Gastrocnemius medialis (tissue), 4 donors: ENCODE data around the gene CTNNB1. TPM values are rescaled to one million over a fixed set of nuclear protein-coding genes. Genes with fewer than 3 reads are reported as not detected.

Source experiments
- ATAC-seq, 2 donors: fragments of 150-250 bp; one replicate each; pipeline ENCODE4 v1.9.1; 2016
- DNase-seq, 2 donors: peaks; one replicate each; pipeline ENCODE4 v3.0.0-alpha.2; 2019
- H3K27ac ChIP-seq, 4 donors: fragments of 200-600 bp; sonication (generic); 1 replicate in 1 of 4; 2 replicates in 3 of 4; pipeline ENCODE4 v1.5.1; 2016 to 2018; ENCODE audit warnings: mild to moderate bottlenecking in 2 of 4, moderate library complexity in 1 of 4
- H3K27me3 ChIP-seq, 3 donors: fragments of 200-600 bp; sonication (generic) in 2 of 3; 1 replicate in 1 of 3; 2 replicates in 2 of 3; pipeline versions ENCODE4 v1.5.1 to v1.6.0; 2016 to 2019; ENCODE audit warnings: mild to moderate bottlenecking in 1 of 3, moderate library complexity in 1 of 3
- H3K36me3 ChIP-seq, 2 donors: fragments of 200-600 bp; sonication (generic) in 1 of 2; one replicate each; pipeline ENCODE4 v1.5.1; 2017 to 2018
- H3K4me1 ChIP-seq, 2 donors: fragments of 200-600 bp; sonication (generic) in 1 of 2; one replicate each; pipeline ENCODE4 v1.5.1; 2016 to 2017; ENCODE audit warnings: mild to moderate bottlenecking in 2 of 2
- H3K4me3 ChIP-seq, 4 donors: fragments of 200-600 bp; sonication (generic) in 3 of 4; 1 replicate in 1 of 4; 2 replicates in 3 of 4; pipeline ENCODE4 v1.5.1; 2016 to 2019; ENCODE audit warnings: mild to moderate bottlenecking in 2 of 4
- H3K9me3 ChIP-seq, 3 donors: fragments of 200-600 bp; sonication (generic) in 2 of 3; 1 replicate in 1 of 3; 2 replicates in 2 of 3; pipeline ENCODE4 v1.5.1; 2016 to 2019
- POLR2A ChIP-seq, 2 donors: fragments of 450-650 bp; IDR thresholded peaks; one replicate each; pipeline ENCODE4 v1.6.1; 2017; ENCODE audit warnings: antibody characterized with exemption in 2 of 2, mild to moderate bottlenecking in 2 of 2, moderate library complexity in 2 of 2
- in situ Hi-C, 4 donors: fragments of 200-750 bp; cut with MboI; loops; one replicate each; pipeline versions ENCODE4 v1.15.0 to v1.8.0; 2017; ENCODE audit warnings: low sequenced_read_pairs in 4 of 4
- intact Hi-C: fragments of 100-400 bp; cut with DNase I; formaldehyde crosslinking; loops from one replicate; pipeline ENCODE4 v1.15.1; 2023; ENCODE audit warnings: low total_unique reads
- total RNA-seq, 4 donors: library from RNA; depleted of rRNA; stranded (reverse); fragments of >200 nt; gene quantifications; one replicate each; pipeline versions ENCODE4 v1.1.0 to v1.2.3, GENCODE V29; 2016
- TF ChIP-seq, protein P1 (sequence below), 5 experiments: fragments of 450-650 bp in 3 of 5; fragments of 200-600 bp in 2 of 5; sonication (generic) in 2 of 5; IDR thresholded peaks in 4 of 5; conservative IDR thresholded peaks in 1 of 5; 1 replicate in 4 of 5; 2 replicates in 1 of 5; pipeline ENCODE4 v1.5.1; 2016 to 2019; ENCODE audit warnings: antibody characterized with exemption in 5 of 5, mild to moderate bottlenecking in 3 of 5, moderate library complexity in 3 of 5

Gene CTNNB1
- total RNA-seq, 4 donors from 2014 or later: 114 to 157 (median 150) TPM

DNA sequence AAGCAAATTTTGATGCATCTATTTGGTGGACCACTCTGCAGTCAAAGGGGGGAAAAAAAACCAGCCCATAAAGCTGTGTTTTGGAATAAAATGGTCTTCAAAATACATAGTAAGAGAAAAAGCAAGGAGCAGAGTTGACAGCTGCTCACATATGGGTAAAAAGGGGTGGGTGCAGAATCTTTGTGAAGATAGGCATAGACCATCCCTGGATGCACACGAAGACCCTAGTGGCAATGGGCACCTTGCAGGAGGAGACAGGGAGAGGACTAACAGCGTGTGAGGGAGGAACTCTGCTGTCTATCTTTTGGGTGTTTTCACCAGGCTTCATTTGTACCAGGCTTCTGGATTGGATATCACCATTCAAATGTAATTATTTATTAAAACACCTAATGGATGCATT is 43.9 kb downstream of the CTNNB1 start:
- in situ Hi-C loops: no loop called here
- DNase-seq (no peak), ATAC-seq (no peak)
- intact Hi-C loops: no loop called here
- Histone ChIP-seq H3K9me3 (no peaks in the 10 kb centered on the region), H3K4me3 (no peak overlapping the region), H3K27me3 (no peaks in the 10 kb centered on the region), H3K36me3 (peaks cover 2 to 15% of the 10 kb centered on the region in 2 donors), H3K27ac (no peak overlapping the region), H3K4me1 (no peaks in the 10 kb centered on the region)
- TF ChIP-seq, protein P1, sequence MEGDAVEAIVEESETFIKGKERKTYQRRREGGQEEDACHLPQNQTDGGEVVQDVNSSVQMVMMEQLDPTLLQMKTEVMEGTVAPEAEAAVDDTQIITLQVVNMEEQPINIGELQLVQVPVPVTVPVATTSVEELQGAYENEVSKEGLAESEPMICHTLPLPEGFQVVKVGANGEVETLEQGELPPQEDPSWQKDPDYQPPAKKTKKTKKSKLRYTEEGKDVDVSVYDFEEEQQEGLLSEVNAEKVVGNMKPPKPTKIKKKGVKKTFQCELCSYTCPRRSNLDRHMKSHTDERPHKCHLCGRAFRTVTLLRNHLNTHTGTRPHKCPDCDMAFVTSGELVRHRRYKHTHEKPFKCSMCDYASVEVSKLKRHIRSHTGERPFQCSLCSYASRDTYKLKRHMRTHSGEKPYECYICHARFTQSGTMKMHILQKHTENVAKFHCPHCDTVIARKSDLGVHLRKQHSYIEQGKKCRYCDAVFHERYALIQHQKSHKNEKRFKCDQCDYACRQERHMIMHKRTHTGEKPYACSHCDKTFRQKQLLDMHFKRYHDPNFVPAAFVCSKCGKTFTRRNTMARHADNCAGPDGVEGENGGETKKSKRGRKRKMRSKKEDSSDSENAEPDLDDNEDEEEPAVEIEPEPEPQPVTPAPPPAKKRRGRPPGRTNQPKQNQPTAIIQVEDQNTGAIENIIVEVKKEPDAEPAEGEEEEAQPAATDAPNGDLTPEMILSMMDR (IDR thresholded peaks at IDR 0.05 in 4 of 5, conservative IDR thresholded peaks at IDR 0.05 in 1 of 5): no peak
- no peak for TF ChIP-seq POLR2A (IDR thresholded peaks at IDR 0.05)

DNA sequence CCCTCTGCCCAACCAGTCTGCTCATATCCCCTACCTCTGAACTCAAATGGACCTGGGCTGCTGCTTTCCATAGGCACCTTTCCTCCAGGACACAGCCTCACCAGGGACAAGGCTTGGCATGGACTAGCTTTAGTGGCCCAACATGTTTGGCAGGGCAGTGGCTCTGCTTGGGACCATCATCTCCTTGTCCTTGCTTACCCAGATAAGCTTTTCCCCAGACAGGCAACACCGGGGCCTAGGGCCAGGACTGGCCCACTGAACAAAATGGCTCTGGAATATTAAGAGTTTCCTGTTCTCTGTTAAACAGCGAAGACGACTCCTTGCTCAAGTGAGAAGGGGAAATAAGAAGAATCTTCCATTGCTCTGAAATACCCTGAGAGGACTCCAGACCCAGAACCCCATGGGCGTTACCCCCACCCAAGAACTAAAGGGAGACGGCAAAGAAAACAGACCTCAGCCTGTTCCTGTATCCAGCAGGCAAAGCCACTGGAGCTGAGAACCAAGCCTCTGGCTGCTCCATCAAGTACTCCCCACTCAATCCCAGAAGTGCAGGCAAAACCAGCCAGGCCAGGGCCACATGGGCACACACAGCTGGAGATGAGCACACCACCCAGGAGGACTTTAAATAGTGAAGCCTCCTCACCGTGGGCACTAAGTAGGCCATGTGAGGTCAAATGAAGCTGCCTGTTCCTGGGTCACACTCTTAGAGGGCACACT is 45.5 kb downstream of the CTNNB1 start:
- ATAC-seq: peak in 1 of 2 donors; percentile 11
- in situ Hi-C loops: no loop called here

DNA sequence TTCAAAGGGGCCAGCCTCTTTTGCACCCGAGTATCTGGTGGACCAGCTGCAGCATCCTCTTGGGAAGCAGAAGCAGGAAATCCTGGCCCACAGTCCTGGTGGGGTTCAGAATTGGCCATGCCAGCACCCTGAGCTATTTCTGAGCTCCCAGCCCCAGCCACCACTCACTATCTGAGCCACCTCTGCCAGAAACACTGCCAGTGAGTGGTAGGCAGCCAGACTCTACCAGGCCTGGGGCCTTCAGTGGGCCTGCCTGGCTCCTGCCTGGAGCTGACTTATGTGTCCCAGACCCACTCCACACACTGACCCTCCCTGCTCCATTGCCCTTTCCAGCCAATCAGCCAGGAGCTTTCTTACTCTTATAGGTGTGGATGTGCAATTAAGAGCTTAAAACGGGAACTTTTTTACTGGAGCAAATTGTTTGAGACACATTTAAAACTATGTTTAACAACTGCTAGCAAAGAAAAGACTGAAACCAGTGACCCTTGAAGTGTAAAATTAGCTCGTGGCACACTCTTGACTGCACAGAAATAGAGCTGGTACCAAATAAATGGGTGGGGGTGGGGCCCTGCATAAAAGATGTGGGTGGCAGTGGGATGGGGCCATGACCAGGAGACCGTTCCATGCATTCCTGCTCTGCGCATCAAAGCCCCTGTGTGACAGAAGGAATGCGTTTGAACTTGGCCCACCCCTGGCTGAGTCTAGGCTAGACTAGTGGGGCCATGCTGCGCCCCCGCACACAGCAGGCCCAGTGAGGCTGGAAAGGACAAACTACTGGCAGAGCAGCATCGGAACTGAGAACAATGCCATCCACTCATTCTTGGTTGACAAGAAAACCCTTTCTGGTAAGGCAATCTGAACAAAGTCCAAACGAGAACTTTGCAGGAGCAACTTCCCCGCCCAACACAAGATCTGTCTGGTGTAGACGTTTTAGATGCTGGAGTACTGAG is 48.0 kb downstream of the CTNNB1 start:
- no peaks in the 10 kb centered on the region for H3K36me3 ChIP-seq
- intact Hi-C loops: no loop called here
- H3K27ac ChIP-seq: no peak overlapping the region

More for the DNA sequence above, 45.5 kb downstream of the CTNNB1 start:
- no peaks in the 10 kb centered on the region for H3K4me1 ChIP-seq
- H3K27ac ChIP-seq: no peak overlapping the region
- H3K27me3 ChIP-seq: no peaks in the 10 kb centered on the region
- peaks cover 0 to 2% of the 10 kb centered on the region in 2 donors for H3K36me3 ChIP-seq
- no peak overlapping the region for H3K4me3 ChIP-seq
- DNase-seq: no peak
- no peaks in the 10 kb centered on the region for H3K9me3 ChIP-seq
- intact Hi-C loops: no loop called here
- TF ChIP-seq, protein P1 (IDR thresholded peaks at IDR 0.05 in 4 of 5, conservative IDR thresholded peaks at IDR 0.05 in 1 of 5): no peak
- TF ChIP-seq POLR2A (IDR thresholded peaks at IDR 0.05): no peak

DNA sequence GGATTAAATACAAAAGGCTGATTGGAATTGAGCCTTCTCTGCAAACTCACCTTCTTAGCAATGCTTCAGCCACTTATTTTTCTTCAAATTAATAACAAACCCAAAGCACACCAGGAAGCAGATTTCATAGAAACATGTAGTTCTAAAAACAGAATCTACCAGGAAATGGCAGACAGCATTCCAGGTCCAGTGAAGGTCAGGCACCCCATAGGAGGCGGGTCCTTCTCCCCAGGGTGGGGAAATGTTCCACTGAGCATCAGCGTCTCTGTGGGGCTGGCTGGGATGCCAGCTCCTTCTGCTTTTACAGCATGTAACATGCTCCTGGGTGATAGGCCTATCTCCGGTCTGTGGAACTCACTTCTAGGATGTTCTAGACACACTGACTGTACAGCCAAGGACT is 49.2 kb downstream of the CTNNB1 start:
- in situ Hi-C loops: no loop called here

More for the DNA sequence above, 48.0 kb downstream of the CTNNB1 start:
- DNase-seq: no peak
- Histone ChIP-seq H3K27me3 (no peaks in the 10 kb centered on the region), H3K9me3 (no peaks in the 10 kb centered on the region), H3K4me1 (no peaks in the 10 kb centered on the region), H3K4me3 (no peak overlapping the region)
- in situ Hi-C loops: no loop called here
- ATAC-seq: no peak
- TF ChIP-seq POLR2A (IDR thresholded peaks at IDR 0.05): no peak
- TF ChIP-seq, protein P1 (IDR thresholded peaks at IDR 0.05 in 4 of 5, conservative IDR thresholded peaks at IDR 0.05 in 1 of 5): no peak

More for the DNA sequence above, 49.2 kb downstream of the CTNNB1 start:
- H3K27me3 ChIP-seq: no peaks in the 10 kb centered on the region
- DNase-seq: no peak
- no peak overlapping the region for H3K4me3 ChIP-seq
- H3K9me3 ChIP-seq: no peaks in the 10 kb centered on the region
- H3K27ac ChIP-seq: no peak overlapping the region
- ATAC-seq: no peak
- no peaks in the 10 kb centered on the region for H3K36me3 ChIP-seq
- intact Hi-C loops: no loop called here
- no peaks in the 10 kb centered on the region for H3K4me1 ChIP-seq
- TF ChIP-seq, protein P1 (IDR thresholded peaks at IDR 0.05 in 4 of 5, conservative IDR thresholded peaks at IDR 0.05 in 1 of 5): no peak
- TF ChIP-seq POLR2A (IDR thresholded peaks at IDR 0.05): no peak
